MCF 10A (cell line): ENCODE data around the gene GLA. TPM values are rescaled to one million over a fixed set of nuclear protein-coding genes. Genes with fewer than 3 reads are reported as not detected.

Experiments
- BruUV-seq: library from RNA; stranded (reverse); fragments of 400-500 nt; replicated peaks from 2 replicates; lab custom pipeline; 2021; lab: Mats Ljungman, UMichigan
- CTCF ChIA-PET: fragments of 300-600 bp; sonication (Branson Sonifier 250); formaldehyde crosslinking; extraction: SDS; loops from one replicate; lab custom pipeline; 2021; ENCODE audit warnings: antibody characterized with exemption, inconsistent platforms; lab: Yijun Ruan, JAX
- POLR2A ChIA-PET: fragments of 300-600, 350-650 bp; sonication (Branson Sonifier 250); formaldehyde crosslinking; extraction: SDS; loops from one replicate; lab custom pipeline; 2020; ENCODE audit warnings: antibody characterized with exemption, inconsistent platforms; lab: Yijun Ruan, JAX
- DNase-seq: peaks from one replicate; pipeline ENCODE4 v3.0.0-alpha.2; 2018; ENCODE audit not compliant: unreplicated experiment
- H3K27ac Mint-ChIP-seq: one replicate; pipeline ENCODE4 v1.8.0; 2022; ENCODE audit warnings: mild to moderate bottlenecking, low read depth, mixed read lengths; ENCODE audit not compliant: unreplicated experiment
- H3K27me3 Mint-ChIP-seq: one replicate; pipeline ENCODE4 v1.8.0; 2022; ENCODE audit warnings: mixed read lengths; ENCODE audit not compliant: insufficient read depth, unreplicated experiment
- H3K36me3 Mint-ChIP-seq: one replicate; pipeline ENCODE4 v1.8.0; 2022; ENCODE audit warnings: mild to moderate bottlenecking, moderate library complexity, mixed read lengths; ENCODE audit not compliant: insufficient read depth, unreplicated experiment
- H3K4me1 Mint-ChIP-seq: one replicate; pipeline ENCODE4 v1.8.0; 2022; ENCODE audit warnings: mixed read lengths; ENCODE audit not compliant: insufficient read depth, unreplicated experiment
- H3K4me3 Mint-ChIP-seq: one replicate; pipeline ENCODE4 v1.8.0; 2022; ENCODE audit warnings: mild to moderate bottlenecking, moderate library complexity, mixed read lengths; ENCODE audit not compliant: unreplicated experiment
- H3K9me3 Mint-ChIP-seq: one replicate; pipeline ENCODE4 v1.8.0; 2022; ENCODE audit warnings: mixed read lengths; ENCODE audit not compliant: unreplicated experiment
- CTCF ChIP-seq: fragments of 200-600 bp; IDR thresholded peaks from one replicate; pipeline ENCODE4 v1.8.0; 2022; ENCODE audit warnings: antibody characterized with exemption, mild to moderate bottlenecking; ENCODE audit not compliant: unreplicated experiment
- intact Hi-C: fragments of 100-400 bp; cut with micrococcal nuclease; formaldehyde crosslinking; loops from 2 replicates; pipeline ENCODE4 v1.14.1; 2022
- total RNA-seq: library from RNA; stranded (reverse); gene quantifications from 2 replicates; pipeline ENCODE4 v1.2.3, GENCODE V29; 2022

The GLA gene
- total RNA-seq, 1 experiment from 2014 or later = 13.3 TPM

GRCh38 chrX:101449279-101449678, 41.6 kb upstream of the GLA start:
- ChIA-PET CTCF (interaction anchor here (0.6 kb wide), 1 partner anchor 638 kb away, joined by 3 read pairs; no protein-coding TSS in a partner anchor), POLR2A (no interaction called here)
- Mint-ChIP-seq H3K27me3 (peaks cover 65% of the 10 kb centered on the region), H3K27ac (no peak overlapping the region), H3K36me3 (no peaks in the 10 kb centered on the region), H3K4me3 (no peak overlapping the region), H3K4me1 (no peaks in the 10 kb centered on the region), H3K9me3 (no peaks in the 10 kb centered on the region)
- no peak for TF ChIP-seq CTCF
- intact Hi-C loops = no loop called here
- BruUV-seq = no TSS peak
- DNase-seq = no peak

- Mint-ChIP-seq H3K4me3 (no peak overlapping the region), H3K36me3 (no peaks in the 10 kb centered on the region), H3K27ac (no peak overlapping the region), H3K27me3 (peaks cover 35% of the 10 kb centered on the region), H3K4me1 (no peaks in the 10 kb centered on the region), H3K9me3 (no peaks in the 10 kb centered on the region)
- ChIA-PET CTCF (no interaction called here), POLR2A (no interaction called here)
- no peak for DNase-seq
- intact Hi-C loops = no loop called here
- BruUV-seq = no TSS peak
- no peak for TF ChIP-seq CTCF
Observed at GRCh38 chrX:101442085-101442484, 34.4 kb upstream of the GLA start.

GRCh38 chrX:101430457-101431078, 22.8 kb upstream of the GLA start:
- Mint-ChIP-seq H3K9me3 (no peaks in the 10 kb centered on the region), H3K27me3 (peaks cover 11% of the 10 kb centered on the region), H3K27ac (no peak overlapping the region), H3K4me3 (no peak overlapping the region), H3K36me3 (no peaks in the 10 kb centered on the region), H3K4me1 (no peaks in the 10 kb centered on the region)
- CTCF ChIA-PET = no interaction called here
- intact Hi-C loops = no loop called here
- POLR2A ChIA-PET = no interaction called here
- TF ChIP-seq CTCF = no peak
- BruUV-seq = no TSS peak
- DNase-seq = no peak

GRCh38 chrX:101429934-101430333, 22.2 kb upstream of the GLA start:
- Mint-ChIP-seq H3K4me1 (no peaks in the 10 kb centered on the region), H3K27ac (no peak overlapping the region), H3K36me3 (no peaks in the 10 kb centered on the region), H3K4me3 (no peak overlapping the region), H3K9me3 (no peaks in the 10 kb centered on the region), H3K27me3 (peaks cover 18% of the 10 kb centered on the region)
- TF ChIP-seq CTCF = no peak
- POLR2A ChIA-PET = interaction anchor here (1.0 kb wide), 1 partner anchor 10 kb away, joined by 4 read pairs; no protein-coding TSS in a partner anchor
- intact Hi-C loops = no loop called here
- DNase-seq = no peak
- CTCF ChIA-PET = interaction anchor here (0.7 kb wide), 1 partner anchor 374 kb away, joined by 3 read pairs; no protein-coding TSS in a partner anchor
- no TSS peak for BruUV-seq
